Measurements from ENCODE around the gene SLC66A2.

- no peak for TF ChIP-seq CTCF (IDR thresholded peaks at IDR 0.05)
- no peak for TF ChIP-seq POLR2A (IDR thresholded peaks at IDR 0.05)
These were observed 96.1 kb downstream of the SLC66A2 start for GRCh38 chr18:79855147-79855933.

All from transverse colon (tissue), 3 donors.